SU-DHL-6 (cell line): Measurements from ENCODE around the gene TAF12.
"Not testable (repeated sequence)": the region's sequence is repeated elsewhere in the genome, so short reads cannot be mapped to it uniquely, and the experiment has no call there.

Source experiments
- H2AFZ ChIP-seq: fragments of 200-600 bp; sonication (generic); 2 replicates; pipeline ENCODE4 v1.6.1; 2014; ENCODE audit warnings: low read depth, mild to moderate bottlenecking, moderate library complexity, mixed read lengths, antibody characterized with exemption, low read length; ENCODE audit not compliant: severe bottlenecking
- H3F3A ChIP-seq: fragments of 200-600 bp; shearing (Covaris generic); 2 replicates; pipeline ENCODE4 v1.6.0; 2016; ENCODE audit warnings: antibody characterized with exemption, mild to moderate bottlenecking; ENCODE audit not compliant: insufficient read depth
- H3K27ac ChIP-seq: fragments of 200-600 bp; sonication (generic); 2 replicates; pipeline ENCODE4 v1.5.1; 2016; ENCODE audit warnings: low read depth, mild to moderate bottlenecking, low read length, moderate library complexity, mixed read lengths
- H3K27me3 ChIP-seq: fragments of 200-600 bp; sonication (generic), shearing (Covaris generic); 2 replicates; pipeline ENCODE4 v1.6.0; 2014; ENCODE audit warnings: mild to moderate bottlenecking, low read length
- H3K36me3 ChIP-seq: fragments of 200-600 bp; sonication (generic); 2 replicates; pipeline ENCODE4 v1.6.1; 2014; ENCODE audit warnings: mild to moderate bottlenecking, low read length, mixed read lengths
- H3K4me2 ChIP-seq: fragments of 300-600, 200-600 bp; shearing (Covaris generic), sonication (generic); 2 replicates; pipeline ENCODE4 v1.6.0; 2014; ENCODE audit warnings: low read length, low read depth, mild to moderate bottlenecking; ENCODE audit not compliant: poor library complexity, severe bottlenecking
- H3K4me3 ChIP-seq: fragments of 200-600 bp; sonication (generic); 2 replicates; pipeline ENCODE4 v1.5.1; 2014; ENCODE audit warnings: antibody characterized with exemption, low read length, mild to moderate bottlenecking, mixed read lengths; ENCODE audit not compliant: insufficient read depth, poor library complexity, severe bottlenecking
- H3K79me2 ChIP-seq: fragments of 200-600 bp; sonication (generic); 2 replicates; pipeline ENCODE4 v1.6.1; 2014; ENCODE audit warnings: mild to moderate bottlenecking, low read length, moderate library complexity; ENCODE audit not compliant: insufficient read depth
- H3K9ac ChIP-seq: fragments of 200-600 bp; sonication (generic); 2 replicates; pipeline ENCODE4 v1.7.0; 2014; ENCODE audit warnings: mild to moderate bottlenecking, low read length
- H3K9me2 ChIP-seq: fragments of 200-600 bp; sonication (generic); replicated peaks from 2 replicates; pipeline ENCODE4 v1.6.1; 2014; ENCODE audit warnings: low read length; ENCODE audit not compliant: insufficient read depth
- H3K9me3 ChIP-seq: fragments of 200-600 bp; sonication (generic); 2 replicates; pipeline ENCODE4 v1.6.1; 2014; ENCODE audit warnings: low read length, mixed read lengths; ENCODE audit not compliant: insufficient read depth
- H4K20me1 ChIP-seq: fragments of 200-600 bp; sonication (generic); 2 replicates; pipeline ENCODE4 v1.6.1; 2014; ENCODE audit warnings: low read depth, mild to moderate bottlenecking, antibody characterized with exemption, low read length, moderate library complexity, mixed read lengths
- EZH2phosphoT487 ChIP-seq: fragments of 200-600 bp; sonication (generic), shearing (Covaris generic); conservative IDR thresholded peaks from 2 replicates; pipeline ENCODE4 v1.6.1; 2018; ENCODE audit warnings: mild to moderate bottlenecking, antibody characterized with exemption, low read length, moderate library complexity, mixed read lengths
- TF ChIP-seq, protein P1 (sequence below): fragments of 200-600 bp; sonication (generic); IDR thresholded peaks from one replicate; pipeline ENCODE4 v1.5.1; 2017; ENCODE audit warnings: antibody characterized with exemption, mild to moderate bottlenecking, low read length, moderate library complexity; ENCODE audit not compliant: insufficient read depth, poor library complexity, severe bottlenecking

The TAF12 gene, protein sequence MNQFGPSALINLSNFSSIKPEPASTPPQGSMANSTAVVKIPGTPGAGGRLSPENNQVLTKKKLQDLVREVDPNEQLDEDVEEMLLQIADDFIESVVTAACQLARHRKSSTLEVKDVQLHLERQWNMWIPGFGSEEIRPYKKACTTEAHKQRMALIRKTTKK

DNA sequence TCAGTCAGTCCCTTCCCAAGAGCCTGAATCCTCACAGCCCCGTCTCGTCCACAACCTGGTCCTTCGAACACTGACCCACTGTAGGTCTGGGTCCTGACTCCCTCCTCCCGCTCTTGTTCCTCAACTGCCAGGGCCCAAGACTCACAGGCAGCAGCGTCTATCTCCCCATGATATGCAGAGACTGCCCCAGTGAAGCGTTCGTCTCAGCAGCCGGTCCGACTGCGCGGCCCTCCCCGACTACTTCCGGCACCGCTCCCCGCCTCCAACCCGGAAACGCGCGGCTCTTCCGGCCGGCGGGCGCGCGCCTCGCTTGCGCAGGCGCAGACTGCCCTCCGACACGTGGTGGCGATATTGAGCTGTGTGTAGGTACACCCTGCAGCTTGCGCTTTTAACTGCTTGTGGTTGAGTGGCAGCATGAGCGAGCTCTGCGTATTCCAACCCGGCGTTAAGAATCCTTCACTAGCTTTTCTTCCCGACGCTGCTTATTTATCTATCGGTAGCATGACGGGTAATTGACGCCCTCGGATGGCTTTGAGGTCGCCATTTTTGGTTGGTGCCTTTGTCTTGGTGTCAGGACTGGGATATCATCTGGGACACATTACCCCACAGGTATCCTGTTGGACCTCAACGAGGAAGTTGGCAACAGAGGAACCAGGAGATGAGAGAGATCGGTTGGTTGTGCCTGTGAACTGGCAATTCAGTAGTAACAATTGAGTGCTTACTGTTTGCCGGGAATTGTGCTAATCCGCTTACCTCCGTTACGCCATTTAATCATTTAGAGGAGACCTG, at the start of gene TAF12:
Gene TAF12 (minus strand): TSS at position 221 of the 789 bp plus-strand sequence. CDS start 20,986 bp downstream, outside the sequence.
- H4K20me1 ChIP-seq = no peaks in the 10 kb centered on the region
- peak within 1 kb of the TSS; percentile 74 for H3K4me3 ChIP-seq
- H3K27me3 ChIP-seq = no peaks in the 10 kb centered on the region
- no peaks in the 10 kb centered on the region for H3K36me3 ChIP-seq
- peak within 1 kb of the TSS; percentile 90 for H3K27ac ChIP-seq
- no peaks in the 10 kb centered on the region for H3K9me3 ChIP-seq
- TF ChIP-seq, protein P1, sequence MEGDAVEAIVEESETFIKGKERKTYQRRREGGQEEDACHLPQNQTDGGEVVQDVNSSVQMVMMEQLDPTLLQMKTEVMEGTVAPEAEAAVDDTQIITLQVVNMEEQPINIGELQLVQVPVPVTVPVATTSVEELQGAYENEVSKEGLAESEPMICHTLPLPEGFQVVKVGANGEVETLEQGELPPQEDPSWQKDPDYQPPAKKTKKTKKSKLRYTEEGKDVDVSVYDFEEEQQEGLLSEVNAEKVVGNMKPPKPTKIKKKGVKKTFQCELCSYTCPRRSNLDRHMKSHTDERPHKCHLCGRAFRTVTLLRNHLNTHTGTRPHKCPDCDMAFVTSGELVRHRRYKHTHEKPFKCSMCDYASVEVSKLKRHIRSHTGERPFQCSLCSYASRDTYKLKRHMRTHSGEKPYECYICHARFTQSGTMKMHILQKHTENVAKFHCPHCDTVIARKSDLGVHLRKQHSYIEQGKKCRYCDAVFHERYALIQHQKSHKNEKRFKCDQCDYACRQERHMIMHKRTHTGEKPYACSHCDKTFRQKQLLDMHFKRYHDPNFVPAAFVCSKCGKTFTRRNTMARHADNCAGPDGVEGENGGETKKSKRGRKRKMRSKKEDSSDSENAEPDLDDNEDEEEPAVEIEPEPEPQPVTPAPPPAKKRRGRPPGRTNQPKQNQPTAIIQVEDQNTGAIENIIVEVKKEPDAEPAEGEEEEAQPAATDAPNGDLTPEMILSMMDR = peak; percentile 30
- no peak for TF ChIP-seq EZH2phosphoT487
- peaks cover 21% of the 10 kb centered on the region for H3F3A ChIP-seq
- peak within 1 kb of the TSS; percentile 96 for H3K9ac ChIP-seq
- peak within 1 kb of the TSS; percentile 73 for H2AFZ ChIP-seq
- peaks cover 35% of the 10 kb centered on the region for H3K79me2 ChIP-seq
- H3K4me2 ChIP-seq = peak within 1 kb of the TSS; percentile 89
- no peaks in the 10 kb centered on the region for H3K9me2 ChIP-seq

- H2AFZ ChIP-seq, H4K20me1 ChIP-seq, H3F3A ChIP-seq, H3K4me2 ChIP-seq, H3K9me3 ChIP-seq, H3K9ac ChIP-seq, H3K79me2 ChIP-seq, H3K4me3 ChIP-seq, H3K9me2 ChIP-seq, H3K27me3 ChIP-seq, H3K27ac ChIP-seq: not testable (repeated sequence)
- peaks cover 20% of the 10 kb centered on the region; the same call in 1 of the 2 replicates for H3K36me3 ChIP-seq
Observed at GRCh38 chr1:28691627-28692026, 48.8 kb upstream of the TAF12 start.

GRCh38 chr1:28684937-28685336, 42.1 kb upstream of the TAF12 start:
- Histone ChIP-seq H3K27me3 (no peaks in the 10 kb centered on the region), H3K36me3 (peaks cover 5% of the 10 kb centered on the region; the same call in 1 of the 2 replicates)
- TF ChIP-seq, protein P1 = no peak
- TF ChIP-seq EZH2phosphoT487 = no peak

DNA sequence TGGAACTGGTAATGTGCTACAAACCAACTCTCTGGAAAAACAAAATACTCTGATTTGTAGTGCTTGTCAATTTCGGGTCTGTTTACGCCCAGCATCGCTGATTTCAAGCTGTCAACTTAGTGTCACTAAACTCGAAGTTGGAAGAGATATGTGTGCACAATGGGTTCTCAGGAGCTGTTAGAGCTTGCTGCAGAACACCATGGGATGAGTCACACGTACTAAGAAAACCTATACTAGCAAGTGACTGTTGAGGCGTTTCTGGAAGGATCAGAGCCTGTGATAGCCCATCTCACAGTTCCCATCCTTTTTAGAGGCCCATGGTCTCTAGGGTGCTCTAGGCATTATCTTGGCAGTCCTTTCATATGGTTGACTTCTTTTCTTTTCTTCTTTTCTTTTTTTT, 40.0 kb upstream of the TAF12 start:
- H3K9me2 ChIP-seq = no peaks in the 10 kb centered on the region
- H2AFZ ChIP-seq = no peak overlapping the region
- H3K27me3 ChIP-seq = no peaks in the 10 kb centered on the region
- H3K27ac ChIP-seq = no peak overlapping the region
- no peaks in the 10 kb centered on the region for H4K20me1 ChIP-seq
- 0 out of 2 replicates have a peak, but pooled peaks cover 4% of the 10 kb centered on the region for H3K36me3 ChIP-seq
- TF ChIP-seq, protein P1 = no peak
- no peak for TF ChIP-seq EZH2phosphoT487
- H3K4me3 ChIP-seq = no peak overlapping the region
- H3K9ac ChIP-seq = no peak overlapping the region
- H3K9me3 ChIP-seq = no peaks in the 10 kb centered on the region
- H3K79me2 ChIP-seq = peaks cover 23% of the 10 kb centered on the region; the same call in 1 of the 2 replicates
- no peaks in the 10 kb centered on the region for H3F3A ChIP-seq
- no peak overlapping the region for H3K4me2 ChIP-seq

More at GRCh38 chr1:28684937-28685336, 42.1 kb upstream of the TAF12 start:
- Histone ChIP-seq H3K4me2 (no peak overlapping the region), H4K20me1 (no peaks in the 10 kb centered on the region), H3K4me3 (no peak overlapping the region), H3F3A (no peaks in the 10 kb centered on the region; the same call in 1 of the 2 replicates), H3K9me3 (no peaks in the 10 kb centered on the region), H3K27ac (no peak overlapping the region), H2AFZ (no peak overlapping the region), H3K9ac (no peak overlapping the region), H3K9me2 (no peaks in the 10 kb centered on the region), H3K79me2 (0 out of 2 replicates have a peak, but pooled peaks cover 7% of the 10 kb centered on the region)
